Chondrocyte (in vitro differentiated cells): ENCODE results near the gene TMEM144. TPM values are rescaled to one million over a fixed set of nuclear protein-coding genes. Genes with fewer than 3 reads are reported as not detected.

Source experiments
- DNase-seq: peaks from one replicate; pipeline ENCODE4 v3.0.0; 2021; ENCODE audit warnings: mixed read lengths, low spot score
- H3K27ac Mint-ChIP-seq: one replicate; pipeline ENCODE4 v1.8.0; 2021; ENCODE audit warnings: mild to moderate bottlenecking, moderate library complexity, mixed read lengths; ENCODE audit not compliant: unreplicated experiment
- H3K27me3 Mint-ChIP-seq: 2 replicates; pipeline ENCODE4 v1.8.0; 2021; ENCODE audit warnings: low read depth, mixed read lengths
- H3K36me3 Mint-ChIP-seq: 2 replicates; pipeline ENCODE4 v1.8.0; 2021; ENCODE audit warnings: low read depth, mixed read lengths
- H3K4me1 Mint-ChIP-seq: 2 replicates; pipeline ENCODE4 v1.8.0; 2021; ENCODE audit warnings: low read depth, mild to moderate bottlenecking, mixed read lengths
- H3K4me3 Mint-ChIP-seq: one replicate; pipeline ENCODE4 v1.8.0; 2021; ENCODE audit warnings: mild to moderate bottlenecking, moderate library complexity, mixed read lengths; ENCODE audit not compliant: unreplicated experiment
- H3K9me3 Mint-ChIP-seq: 2 replicates; pipeline ENCODE4 v1.8.0; 2021; ENCODE audit warnings: low read depth, mixed read lengths
- CTCF ChIP-seq: fragments of 200-600 bp; sonication (generic); IDR thresholded peaks from 2 replicates; pipeline ENCODE4 v1.5.0; 2021; ENCODE audit warnings: antibody characterized with exemption, mild to moderate bottlenecking, moderate library complexity
- total RNA-seq: library from RNA; stranded (reverse); gene quantifications from 3 replicates; pipeline ENCODE4 v1.2.1, GENCODE V29; 2021

Gene TMEM144
- total RNA-seq, 1 donor from 2014 or later = 2.6 TPM

DNA sequence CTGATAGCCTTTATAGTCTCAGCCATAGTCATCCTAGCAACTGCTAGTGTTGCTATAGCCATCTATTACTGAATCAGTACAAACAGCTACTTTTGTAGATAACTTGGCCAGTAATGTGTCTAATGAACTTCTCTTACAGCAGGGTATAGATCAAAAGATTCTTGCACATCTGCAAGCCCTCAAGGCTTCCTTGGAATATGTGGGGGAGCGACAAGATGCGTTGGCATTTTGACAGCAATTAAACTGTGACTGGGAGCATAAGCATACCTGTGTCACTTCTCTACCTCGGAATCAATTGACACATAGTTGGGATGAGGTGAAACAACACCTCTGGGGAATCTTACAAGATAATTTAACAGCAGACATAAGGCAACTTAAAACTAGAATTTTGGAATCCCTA, 87.6 kb downstream of the TMEM144 start:
- TF ChIP-seq CTCF = no peak
- DNase-seq = no peak
- peaks cover 16% of the 10 kb centered on the region for H3K9me3 Mint-ChIP-seq
- H3K27ac Mint-ChIP-seq = no peak overlapping the region
- no peak overlapping the region for H3K4me3 Mint-ChIP-seq
- no peaks in the 10 kb centered on the region for H3K36me3 Mint-ChIP-seq
- peaks cover 7% of the 10 kb centered on the region for H3K4me1 Mint-ChIP-seq
- H3K27me3 Mint-ChIP-seq = no peaks in the 10 kb centered on the region

DNA sequence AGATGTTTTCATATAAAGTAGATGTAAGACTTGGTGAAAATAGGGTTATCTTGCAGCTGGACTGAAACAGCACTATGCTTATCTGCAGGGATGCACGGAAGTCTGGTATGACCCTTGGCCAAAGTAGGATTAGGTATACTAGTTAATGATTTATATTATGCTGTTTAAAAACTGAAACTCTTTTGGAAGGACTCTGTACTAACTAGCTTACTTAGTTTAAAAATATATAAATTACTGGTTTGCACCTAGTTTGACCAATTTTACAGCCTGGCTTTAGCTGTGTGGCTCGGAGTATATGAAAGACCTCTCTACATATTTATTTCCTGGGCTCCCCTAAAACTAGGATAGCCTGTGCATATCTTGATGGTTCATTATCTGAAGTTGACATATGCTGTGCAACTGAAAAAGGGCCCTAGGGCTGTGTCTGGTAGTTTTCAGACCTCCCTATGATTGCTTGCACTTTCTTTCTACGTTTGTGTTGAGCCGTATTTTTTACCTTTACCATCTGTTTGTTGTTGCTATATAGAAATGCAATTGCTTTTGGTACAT, 89.2 kb downstream of the TMEM144 start:
- DNase-seq = no peak
- Mint-ChIP-seq H3K4me1 (peaks cover 7% of the 10 kb centered on the region), H3K27ac (no peak overlapping the region), H3K4me3 (no peak overlapping the region), H3K9me3 (peaks cover 11% of the 10 kb centered on the region), H3K36me3 (no peaks in the 10 kb centered on the region), H3K27me3 (no peaks in the 10 kb centered on the region)
- no peak for TF ChIP-seq CTCF

DNA sequence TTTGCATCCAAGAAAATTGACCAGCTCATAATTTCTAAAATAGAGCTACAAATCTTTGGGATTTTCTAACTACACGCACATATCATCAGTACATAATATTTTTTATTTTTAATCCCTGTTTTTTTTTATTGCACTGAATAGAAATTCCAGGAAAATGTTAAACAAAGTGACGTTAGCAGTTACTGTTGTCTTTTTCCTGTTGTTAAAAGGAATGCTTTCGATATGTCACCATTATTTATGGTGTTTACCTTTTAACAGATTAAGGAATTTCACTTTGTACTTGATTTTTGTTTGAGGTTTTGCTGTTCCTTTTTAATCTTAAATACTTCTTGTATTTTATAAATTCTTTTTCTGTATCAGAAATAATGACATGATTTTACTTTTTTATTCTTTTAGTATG, 89.7 kb downstream of the TMEM144 start:
- DNase-seq = no peak
- H3K36me3 Mint-ChIP-seq = no peaks in the 10 kb centered on the region
- no peak for TF ChIP-seq CTCF
- no peak overlapping the region for H3K27ac Mint-ChIP-seq
- H3K4me3 Mint-ChIP-seq = no peak overlapping the region
- peaks cover 7% of the 10 kb centered on the region for H3K4me1 Mint-ChIP-seq
- no peaks in the 10 kb centered on the region for H3K27me3 Mint-ChIP-seq
- H3K9me3 Mint-ChIP-seq = peaks cover 7% of the 10 kb centered on the region

DNA sequence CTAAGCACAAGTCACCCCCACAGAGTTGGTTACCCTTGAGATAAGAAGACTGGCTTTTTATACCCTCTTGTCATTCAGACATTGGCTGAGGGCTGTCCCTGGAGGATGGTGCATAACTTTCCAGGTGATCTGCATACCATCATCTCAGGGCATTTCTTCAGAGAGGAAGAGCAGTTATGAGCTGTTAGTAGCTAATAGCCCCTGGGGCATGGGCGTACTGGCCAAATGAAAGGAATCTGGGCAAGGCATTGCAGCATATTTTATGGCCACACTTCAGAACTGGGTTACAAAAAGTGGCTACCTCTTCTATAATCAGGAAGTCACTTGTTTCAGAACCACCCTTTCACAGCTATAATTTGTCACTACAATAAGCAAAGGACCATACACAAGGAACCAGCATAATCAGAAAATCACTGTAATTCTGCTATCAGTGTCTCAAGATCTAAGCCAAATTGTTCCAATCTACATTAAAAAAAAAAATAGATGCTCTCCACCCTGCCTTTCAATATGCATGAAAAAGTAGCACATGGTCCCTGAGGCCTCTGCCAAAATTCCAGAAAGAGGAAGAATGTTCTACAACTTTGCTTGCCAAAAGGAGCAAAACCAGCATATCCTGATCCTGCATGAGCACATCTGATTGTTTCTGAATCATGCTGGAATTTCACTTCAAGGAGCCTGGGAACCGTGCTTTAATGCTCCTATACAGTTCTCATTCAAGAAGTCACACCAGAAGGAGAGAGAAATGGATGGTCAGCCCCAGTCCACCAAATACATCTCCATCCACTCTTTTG, 92.0 kb downstream of the TMEM144 start:
- no peak for TF ChIP-seq CTCF
- no peak for DNase-seq
- H3K36me3 Mint-ChIP-seq = no peaks in the 10 kb centered on the region
- H3K27me3 Mint-ChIP-seq = no peaks in the 10 kb centered on the region
- no peak overlapping the region for H3K4me3 Mint-ChIP-seq
- no peak overlapping the region for H3K27ac Mint-ChIP-seq
- H3K4me1 Mint-ChIP-seq = peaks cover 7% of the 10 kb centered on the region
- no peaks in the 10 kb centered on the region for H3K9me3 Mint-ChIP-seq

DNA sequence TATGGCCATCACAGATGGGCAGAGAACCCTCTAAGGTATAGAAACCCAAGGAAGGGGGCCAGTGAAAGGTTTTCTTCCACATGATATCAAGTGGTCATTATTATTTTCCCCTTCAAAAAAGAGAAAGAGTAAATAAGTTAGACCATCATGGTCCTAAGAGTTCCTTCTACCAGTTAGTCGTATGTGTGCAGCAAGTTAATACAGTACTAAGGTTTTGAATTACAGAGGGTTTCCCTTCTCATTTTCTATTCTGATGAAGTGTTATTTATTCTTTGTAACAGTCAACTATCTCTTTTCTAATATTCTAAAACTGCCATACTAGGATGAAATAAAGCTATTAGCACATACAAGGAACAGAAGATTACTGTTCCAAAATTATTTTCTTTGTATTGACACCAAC, 94.4 kb downstream of the TMEM144 start:
- H3K27ac Mint-ChIP-seq = no peak overlapping the region
- no peak overlapping the region for H3K4me3 Mint-ChIP-seq
- no peak for DNase-seq
- no peaks in the 10 kb centered on the region for H3K27me3 Mint-ChIP-seq
- peaks cover 7% of the 10 kb centered on the region for H3K4me1 Mint-ChIP-seq
- peaks cover 18% of the 10 kb centered on the region for H3K9me3 Mint-ChIP-seq
- TF ChIP-seq CTCF = no peak
- H3K36me3 Mint-ChIP-seq = peaks cover 6% of the 10 kb centered on the region

Other genes starting within 250 kb of the TMEM144 start
- 36.2 to 139 TPM (median 37.6 TPM) in 3 replicates for gene GASK1B, start 37.5 kb upstream of the TMEM144 start, total RNA-seq